K562 (cell line): Measurements from ENCODE around the gene SPIC. TPM values are rescaled to one million over a fixed set of nuclear protein-coding genes. Genes with fewer than 3 reads are reported as not detected.

ENCODE experiments used
- GABPB2 ChIP-seq: fragments of 250-450 bp; sonication (Bioruptor Pico); conservative IDR thresholded peaks from 2 replicates; pipeline ENCODE4 v1.5.1; 2021; ENCODE audit warnings: mild to moderate bottlenecking
- THRB ChIP-seq: fragments of 450-650 bp; formaldehyde crosslinking; conservative IDR thresholded peaks from 2 replicates; pipeline ENCODE4 v1.4.0; 2022; ENCODE audit warnings: mild to moderate bottlenecking, missing genetic modification characterization
- ZNF407 ChIP-seq: fragments of 450-650 bp; IDR thresholded peaks from 2 replicates; pipeline ENCODE4 v1.6.1; 2016; ENCODE audit warnings: low read depth
- polyA plus RNA-seq, 8 experiments: library from polyadenylated mRNA; depleted of rRNA in 4 of 8; stranded (reverse) in 5 of 8; unstranded in 3 of 8; fragments of >200 nt; fragmentation: Nextera tagmentation in 2 of 8; fragmentation: Illumina TruSeq in 1 of 8; extraction: Ambion mirVana in 2 of 8; extraction: Trizol in 1 of 8; gene quantifications; 2 replicates each; pipeline versions ENCODE4 v1.2.1 to v1.2.3, GENCODE V29; 2011 to 2014; ENCODE audit warnings: inconsistent platforms in 1 of 8, missing spikeins in 1 of 8
- total RNA-seq, 7 experiments: library from RNA; depleted of rRNA in 6 of 7; stranded (reverse); fragments of >200 nt in 6 of 7; fragmentation: Illumina TruSeq in 2 of 7; extraction: Trizol in 2 of 7; gene quantifications; 2 replicates each; pipeline versions ENCODE4 v1.2.1 to v1.2.3, GENCODE V29; 2011 to 2021; ENCODE audit warnings: low replicate concordance in 1 of 7

SPIC gene
- total and polyA plus RNA-seq, 9 of the 15 experiments (the other 6 are each of a cell fraction or from before 2014, with no cell fraction given), result not detected

DNA sequence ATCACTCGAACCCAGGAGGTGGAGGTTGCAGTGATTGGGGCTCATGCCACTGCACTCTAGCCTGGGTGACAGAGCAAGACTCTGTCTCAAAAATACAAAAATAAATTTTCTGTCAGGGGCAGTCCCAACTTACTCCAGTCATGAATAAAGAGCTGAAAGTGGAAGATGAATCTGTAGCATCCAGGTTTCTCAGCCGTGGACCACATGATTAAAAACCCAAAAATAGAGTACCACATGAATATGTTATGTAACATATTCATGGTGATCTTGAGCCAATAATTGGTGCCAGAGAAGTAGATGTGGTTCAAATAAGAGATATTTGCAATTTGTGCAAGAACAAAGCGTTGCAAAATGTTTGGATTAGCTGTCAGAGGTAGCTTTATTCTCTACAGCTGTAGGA lies 23.1 kb downstream of the SPIC start (continued):
- TF ChIP-seq THRB (CRISPR knock-in tag) (no peak), ZNF407 (no peak), GABPB2 (CRISPR knock-in tag) (no peak)
